Activated T-cell treated with anti-CD3 and anti-CD28 coated beads, Interleukin-2, amount 50 U/mL, for 72 hours (primary cell): ENCODE data around the gene OR52N5. TPM values are rescaled to one million over a fixed set of nuclear protein-coding genes. Genes with fewer than 3 reads are reported as not detected.
A peak's percentile ranks its signal among the peaks of the same experiment; 100 is the strongest.

Source experiments
- ATAC-seq, 2 donors: fragments of 150-1000 bp; cut with Tn5 transposase; replicated peaks in 1 of 2; 2 replicates each; pipeline ENCODE4 v1.10.0; 2021; ENCODE audit warnings: moderate library complexity in 2 of 2, mild to moderate bottlenecking in 1 of 2
- DNase-seq, 2 donors: peaks; one replicate each; pipeline ENCODE4 v3.0.0; 2021 to 2022; ENCODE audit warnings: mixed read lengths in 1 of 2
- H3K27ac Mint-ChIP-seq: one replicate; pipeline ENCODE4 v1.8.0; 2022; ENCODE audit warnings: mild to moderate bottlenecking, moderate library complexity, mixed read lengths
- H3K27me3 Mint-ChIP-seq: one replicate; pipeline ENCODE4 v1.8.0; 2022; ENCODE audit warnings: low read depth, mixed read lengths
- H3K36me3 Mint-ChIP-seq, 2 donors: one replicate each; pipeline ENCODE4 v1.8.0; 2022; ENCODE audit warnings: mixed read lengths in 2 of 2, mild to moderate bottlenecking in 1 of 2; ENCODE audit not compliant: insufficient read depth in 2 of 2
- H3K4me1 Mint-ChIP-seq: one replicate; pipeline ENCODE4 v1.8.0; 2022; ENCODE audit warnings: low read depth, mixed read lengths
- H3K4me3 Mint-ChIP-seq, 2 donors: one replicate each; pipeline ENCODE4 v1.8.0; 2022; ENCODE audit warnings: mild to moderate bottlenecking in 2 of 2, mixed read lengths in 2 of 2, moderate library complexity in 2 of 2
- H3K9me3 Mint-ChIP-seq, 2 donors: one replicate each; pipeline ENCODE4 v1.8.0; 2022; ENCODE audit warnings: mixed read lengths in 2 of 2
- total RNA-seq, 2 donors: library from RNA; stranded (reverse); gene quantifications; one replicate each; pipeline ENCODE4 v1.2.3, GENCODE V29; 2022

OR52N5 gene
- not detected for total RNA-seq

- DNase-seq: no peak
- Mint-ChIP-seq H3K4me3 (no peak within 1 kb of the TSS), H3K36me3 (no peaks in the 10 kb centered on the region), H3K27ac (no peak within 1 kb of the TSS), H3K9me3 (no peaks in the 10 kb centered on the region), H3K4me1 (no peaks in the 10 kb centered on the region), H3K27me3 (peaks cover 9% of the 10 kb centered on the region)
- no peak for ATAC-seq
Observed at GRCh38 chr11:5783255-5783654, at the start of gene OR52N5. Gene OR52N5 (minus strand): TSS chr11:5783355. CDS start chr11:5778634, 4,721 bp downstream.

GRCh38 chr11:5831196-5831829 is 48.2 kb upstream of the OR52N5 start:
- Mint-ChIP-seq H3K4me3 (no peak overlapping the region), H3K36me3 (no peaks in the 10 kb centered on the region), H3K4me1 (no peaks in the 10 kb centered on the region), H3K27ac (no peak overlapping the region), H3K9me3 (no peaks in the 10 kb centered on the region), H3K27me3 (peaks cover 8% of the 10 kb centered on the region)
- DNase-seq (no peak), ATAC-seq (no peak)

GRCh38 chr11:5818245-5818886 is 35.2 kb upstream of the OR52N5 start:
- ATAC-seq: no peak
- no peaks in the 10 kb centered on the region for H3K27me3 Mint-ChIP-seq
- DNase-seq: no peak
- H3K9me3 Mint-ChIP-seq: peaks cover 0 to 2% of the 10 kb centered on the region in 2 donors
- no peaks in the 10 kb centered on the region for H3K36me3 Mint-ChIP-seq
- peak overlapping the region; percentile 43 to 90 for H3K4me3 Mint-ChIP-seq
- peaks cover 5% of the 10 kb centered on the region for H3K4me1 Mint-ChIP-seq
- H3K27ac Mint-ChIP-seq: peak overlapping the region; percentile 89

DNA sequence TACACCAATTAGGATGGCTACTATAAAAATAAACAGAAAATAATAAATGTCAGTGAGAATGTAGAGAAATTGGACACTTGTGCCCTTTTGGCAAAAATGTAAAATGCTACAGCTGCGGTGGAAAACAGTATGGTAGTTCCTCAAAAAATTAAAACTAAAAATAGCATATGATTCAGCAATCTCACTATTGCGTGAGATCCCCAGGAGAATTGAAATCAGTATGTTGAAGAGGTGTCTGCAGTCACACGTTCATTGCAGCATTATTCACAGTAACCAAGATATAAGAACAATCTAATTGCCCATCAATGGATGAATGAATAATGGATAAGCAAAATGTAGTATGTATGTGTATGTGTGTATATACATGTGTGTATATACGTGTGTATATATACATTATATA is 32.4 kb upstream of the OR52N5 start:
- H3K27me3 Mint-ChIP-seq: no peaks in the 10 kb centered on the region
- ATAC-seq (no peak), DNase-seq (no peak)
- peaks cover 5% of the 10 kb centered on the region for H3K4me1 Mint-ChIP-seq
- peak overlapping the region; percentile 44 for H3K27ac Mint-ChIP-seq
- no peak overlapping the region for H3K4me3 Mint-ChIP-seq
- H3K9me3 Mint-ChIP-seq: no peaks in the 10 kb centered on the region
- H3K36me3 Mint-ChIP-seq: no peaks in the 10 kb centered on the region

- peaks cover 16% of the 10 kb centered on the region for H3K27me3 Mint-ChIP-seq
- peak overlapping the region; percentile 9 for H3K27ac Mint-ChIP-seq
- no peaks in the 10 kb centered on the region for H3K36me3 Mint-ChIP-seq
- peak overlapping the region in 1 of 2 donors; percentile 76 for H3K4me3 Mint-ChIP-seq
- no peak for ATAC-seq
- peaks cover 16% of the 10 kb centered on the region for H3K4me1 Mint-ChIP-seq
- H3K9me3 Mint-ChIP-seq: no peaks in the 10 kb centered on the region
- no peak for DNase-seq
Observed at GRCh38 chr11:5809905-5810795, 27.0 kb upstream of the OR52N5 start.

DNA sequence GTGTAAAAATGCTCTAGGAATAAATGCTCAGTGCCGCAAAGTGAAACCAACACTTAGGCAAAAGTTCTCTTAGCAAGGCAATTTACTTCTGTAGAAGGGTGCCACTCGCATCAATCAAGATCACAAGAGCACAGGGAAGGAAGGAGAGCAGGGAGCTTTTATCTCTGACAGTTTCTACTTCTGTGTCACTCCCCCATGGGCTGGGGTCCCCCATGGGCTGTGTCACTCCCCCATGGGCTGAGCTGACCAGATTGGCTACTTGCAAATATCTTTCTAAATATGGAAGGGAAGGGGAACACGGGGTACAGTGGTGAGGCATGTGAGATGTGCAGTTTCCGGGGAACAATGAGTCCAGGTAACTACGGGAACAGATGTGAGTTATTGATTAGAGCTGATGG is 26.0 kb upstream of the OR52N5 start:
- peak overlapping the region; percentile 76 to 91 for H3K4me3 Mint-ChIP-seq
- H3K27ac Mint-ChIP-seq: peak overlapping the region; percentile 71
- peaks cover 2% of the 10 kb centered on the region in 2 donors for H3K36me3 Mint-ChIP-seq
- DNase-seq: peak; percentile 7
- H3K4me1 Mint-ChIP-seq: peaks cover 12% of the 10 kb centered on the region
- peak; percentile 57 to 62 for ATAC-seq
- peaks cover 2% of the 10 kb centered on the region in 2 donors for H3K9me3 Mint-ChIP-seq
- peaks cover 21% of the 10 kb centered on the region for H3K27me3 Mint-ChIP-seq

DNA sequence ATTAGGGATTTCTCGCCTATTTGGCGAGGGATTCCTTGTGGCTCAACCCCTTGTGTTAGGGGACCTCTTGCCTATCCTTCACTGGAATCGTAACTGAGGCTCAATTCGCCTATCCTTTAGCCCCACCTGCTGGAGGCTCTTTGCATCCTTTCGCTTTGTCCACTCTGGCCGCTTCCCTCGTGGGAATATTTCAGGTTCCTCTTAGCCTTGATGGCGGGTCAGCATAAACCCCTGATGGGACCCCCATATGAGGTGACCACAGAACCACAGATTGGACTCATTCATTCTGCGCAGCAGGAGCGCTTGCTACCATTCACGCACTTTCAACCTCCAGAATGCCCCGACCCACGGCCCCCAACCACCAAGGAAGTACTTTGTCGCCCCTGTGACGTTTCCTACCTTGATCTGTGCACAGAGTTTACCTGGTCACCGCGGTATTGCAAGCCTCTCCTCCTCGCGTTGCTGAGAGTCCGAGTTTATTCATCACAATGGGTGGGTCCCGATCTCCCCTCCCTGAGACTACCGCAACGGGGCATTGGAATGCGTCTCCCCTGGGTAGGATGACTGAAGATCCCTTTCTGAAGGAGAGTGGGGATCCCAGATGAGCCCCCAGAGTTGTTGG is 25.5 kb upstream of the OR52N5 start, which contains the start of gene OR52N2:
Gene OR52N2, plus strand, starts transcription at position 425 of the 622 bp plus-strand sequence. CDS start 11,412 bp downstream, outside the sequence.
- Mint-ChIP-seq H3K27ac (peak within 1 kb of the TSS; percentile 71), H3K36me3 (peaks cover 2 to 3% of the 10 kb centered on the region in 2 donors), H3K4me3 (peak within 1 kb of the TSS; percentile 76 to 91), H3K9me3 (peaks cover 3% of the 10 kb centered on the region in 2 donors), H3K4me1 (peaks cover 12% of the 10 kb centered on the region), H3K27me3 (peaks cover 22% of the 10 kb centered on the region)
- DNase-seq: peak; percentile 71 to 79
- ATAC-seq: peak; percentile 92

DNA sequence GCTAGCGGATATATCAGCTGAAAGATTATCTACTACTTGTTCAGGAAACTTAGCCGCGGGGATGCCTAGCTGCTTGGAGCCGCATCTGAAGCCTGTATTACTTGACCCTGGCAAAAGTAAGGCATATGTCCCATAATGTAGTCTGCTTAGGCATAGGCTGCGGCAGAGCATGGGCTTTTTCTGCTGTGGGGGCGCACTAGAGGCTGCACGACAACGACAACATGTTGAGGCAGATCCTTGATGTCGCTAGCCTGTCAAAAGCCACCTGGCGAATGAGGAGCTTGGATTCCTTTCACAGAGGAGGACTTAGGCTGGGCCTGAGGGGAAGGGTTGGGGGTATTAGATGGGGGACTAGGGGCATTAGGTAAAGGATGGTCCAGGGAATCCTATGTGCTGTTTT is 24.4 kb upstream of the OR52N5 start:
- Mint-ChIP-seq H3K9me3 (peaks cover 3 to 5% of the 10 kb centered on the region in 2 donors), H3K27me3 (peaks cover 29% of the 10 kb centered on the region), H3K36me3 (peaks cover 2 to 5% of the 10 kb centered on the region in 2 donors), H3K4me1 (peaks cover 12% of the 10 kb centered on the region), H3K4me3 (no peak overlapping the region), H3K27ac (no peak overlapping the region)
- ATAC-seq (no peak), DNase-seq (no peak)

GRCh38 chr11:5803982-5804381 is 20.8 kb upstream of the OR52N5 start:
- Mint-ChIP-seq H3K4me3 (no peak overlapping the region), H3K9me3 (peaks cover 3 to 5% of the 10 kb centered on the region in 2 donors), H3K27ac (no peak overlapping the region), H3K4me1 (peaks cover 5% of the 10 kb centered on the region), H3K27me3 (peaks cover 29% of the 10 kb centered on the region), H3K36me3 (peaks cover 2 to 5% of the 10 kb centered on the region in 2 donors)
- ATAC-seq: no peak
- DNase-seq: no peak

- no peak overlapping the region for H3K27ac Mint-ChIP-seq
- H3K4me3 Mint-ChIP-seq: no peak overlapping the region
- no peak for DNase-seq
- no peaks in the 10 kb centered on the region for H3K9me3 Mint-ChIP-seq
- no peaks in the 10 kb centered on the region for H3K4me1 Mint-ChIP-seq
- no peak for ATAC-seq
- H3K27me3 Mint-ChIP-seq: peaks cover 16% of the 10 kb centered on the region
- H3K36me3 Mint-ChIP-seq: no peaks in the 10 kb centered on the region
Observed at GRCh38 chr11:5796541-5796940, 13.4 kb upstream of the OR52N5 start.

DNA sequence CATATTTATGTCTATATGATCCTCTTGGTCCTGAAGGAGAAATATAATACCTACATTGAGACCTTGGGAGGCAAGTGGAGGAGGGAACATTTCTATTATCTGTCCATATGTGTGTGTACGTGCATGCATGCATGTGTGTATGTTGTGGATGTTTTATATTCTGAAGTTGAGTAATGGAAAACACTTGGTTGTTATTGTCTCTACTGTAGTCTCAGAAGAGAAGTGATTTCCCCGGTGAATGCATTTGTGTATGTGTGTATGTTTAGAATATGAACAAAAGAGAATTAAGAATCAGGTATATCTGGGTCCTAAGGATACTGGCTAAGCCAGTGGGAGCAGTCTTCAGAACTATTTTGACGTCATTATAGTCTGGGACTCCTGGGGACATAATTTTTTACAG is 8.0 kb upstream of the OR52N5 start, which contains the start of gene OR52N1:
Gene OR52N1, minus strand, starts transcription at position 101 of the 400 bp plus-strand sequence. CDS start 2,449 bp downstream, outside the sequence.
- no peaks in the 10 kb centered on the region for H3K9me3 Mint-ChIP-seq

GRCh38 chr11:5767056-5767455 is 16.1 kb downstream of the OR52N5 start:
- Mint-ChIP-seq H3K27me3 (no peaks in the 10 kb centered on the region), H3K4me3 (no peak overlapping the region), H3K36me3 (no peaks in the 10 kb centered on the region), H3K4me1 (no peaks in the 10 kb centered on the region), H3K27ac (no peak overlapping the region), H3K9me3 (no peaks in the 10 kb centered on the region)
- ATAC-seq (no peak), DNase-seq (no peak)

More for the DNA sequence above, 8.0 kb upstream of the OR52N5 start, which contains the start of gene OR52N1:
- ATAC-seq (no peak), DNase-seq (no peak)
- Mint-ChIP-seq H3K27ac (no peak within 1 kb of the TSS), H3K36me3 (no peaks in the 10 kb centered on the region), H3K4me1 (no peaks in the 10 kb centered on the region), H3K27me3 (no peaks in the 10 kb centered on the region), H3K4me3 (no peak within 1 kb of the TSS)
